ENCODE data around the gene ESD. TPM values are rescaled to one million over a fixed set of nuclear protein-coding genes. Genes with fewer than 3 reads are reported as not detected.
"Not testable (repeated sequence)": the region's sequence is repeated elsewhere in the genome, so short reads cannot be mapped to it uniquely, and the experiment has no call there.

Gene ESD
- total RNA-seq, 3 donors from 2014 or later = 110 to 151 (median 118) TPM

- Histone ChIP-seq H3K4me1 (no peaks in the 10 kb centered on the region), H3K9me3 (no peaks in the 10 kb centered on the region), H3K4me3 (no peak overlapping the region), H3K36me3 (no peaks in the 10 kb centered on the region), H3K27me3 (no peaks in the 10 kb centered on the region), H3K27ac (no peak overlapping the region)
- TF ChIP-seq, protein P1, sequence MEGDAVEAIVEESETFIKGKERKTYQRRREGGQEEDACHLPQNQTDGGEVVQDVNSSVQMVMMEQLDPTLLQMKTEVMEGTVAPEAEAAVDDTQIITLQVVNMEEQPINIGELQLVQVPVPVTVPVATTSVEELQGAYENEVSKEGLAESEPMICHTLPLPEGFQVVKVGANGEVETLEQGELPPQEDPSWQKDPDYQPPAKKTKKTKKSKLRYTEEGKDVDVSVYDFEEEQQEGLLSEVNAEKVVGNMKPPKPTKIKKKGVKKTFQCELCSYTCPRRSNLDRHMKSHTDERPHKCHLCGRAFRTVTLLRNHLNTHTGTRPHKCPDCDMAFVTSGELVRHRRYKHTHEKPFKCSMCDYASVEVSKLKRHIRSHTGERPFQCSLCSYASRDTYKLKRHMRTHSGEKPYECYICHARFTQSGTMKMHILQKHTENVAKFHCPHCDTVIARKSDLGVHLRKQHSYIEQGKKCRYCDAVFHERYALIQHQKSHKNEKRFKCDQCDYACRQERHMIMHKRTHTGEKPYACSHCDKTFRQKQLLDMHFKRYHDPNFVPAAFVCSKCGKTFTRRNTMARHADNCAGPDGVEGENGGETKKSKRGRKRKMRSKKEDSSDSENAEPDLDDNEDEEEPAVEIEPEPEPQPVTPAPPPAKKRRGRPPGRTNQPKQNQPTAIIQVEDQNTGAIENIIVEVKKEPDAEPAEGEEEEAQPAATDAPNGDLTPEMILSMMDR (IDR thresholded peaks at IDR 0.05) = no peak
- TF ChIP-seq POLR2AphosphoS5 (IDR thresholded peaks at IDR 0.05) = no peak
- no peak for TF ChIP-seq POLR2A (IDR thresholded peaks at IDR 0.05)
- intact Hi-C loops (cut with DNase I; ENCODE audit: low total_unique reads) = no loop called here
- DNase-seq (ENCODE audit: low spot score in 2 of 2) = no peak
Measured at GRCh38 chr13:46778890-46779289, 18.1 kb downstream of the ESD start.

- DNase-seq (ENCODE audit: low spot score in 2 of 2) = no peak
- Histone ChIP-seq H3K36me3 (no peaks in the 10 kb centered on the region), H3K27me3 (no peaks in the 10 kb centered on the region), H3K9me3 (no peaks in the 10 kb centered on the region), H3K4me3 (no peak overlapping the region), H3K27ac (no peak overlapping the region), H3K4me1 (no peaks in the 10 kb centered on the region)
- intact Hi-C loops (cut with DNase I; ENCODE audit: low total_unique reads) = no loop called here
- no peak for TF ChIP-seq POLR2A (IDR thresholded peaks at IDR 0.05)
- TF ChIP-seq, protein P1 (IDR thresholded peaks at IDR 0.05) = no peak
- no peak for TF ChIP-seq POLR2AphosphoS5 (IDR thresholded peaks at IDR 0.05)
Measured at GRCh38 chr13:46778095-46778494, 18.9 kb downstream of the ESD start.

DNA sequence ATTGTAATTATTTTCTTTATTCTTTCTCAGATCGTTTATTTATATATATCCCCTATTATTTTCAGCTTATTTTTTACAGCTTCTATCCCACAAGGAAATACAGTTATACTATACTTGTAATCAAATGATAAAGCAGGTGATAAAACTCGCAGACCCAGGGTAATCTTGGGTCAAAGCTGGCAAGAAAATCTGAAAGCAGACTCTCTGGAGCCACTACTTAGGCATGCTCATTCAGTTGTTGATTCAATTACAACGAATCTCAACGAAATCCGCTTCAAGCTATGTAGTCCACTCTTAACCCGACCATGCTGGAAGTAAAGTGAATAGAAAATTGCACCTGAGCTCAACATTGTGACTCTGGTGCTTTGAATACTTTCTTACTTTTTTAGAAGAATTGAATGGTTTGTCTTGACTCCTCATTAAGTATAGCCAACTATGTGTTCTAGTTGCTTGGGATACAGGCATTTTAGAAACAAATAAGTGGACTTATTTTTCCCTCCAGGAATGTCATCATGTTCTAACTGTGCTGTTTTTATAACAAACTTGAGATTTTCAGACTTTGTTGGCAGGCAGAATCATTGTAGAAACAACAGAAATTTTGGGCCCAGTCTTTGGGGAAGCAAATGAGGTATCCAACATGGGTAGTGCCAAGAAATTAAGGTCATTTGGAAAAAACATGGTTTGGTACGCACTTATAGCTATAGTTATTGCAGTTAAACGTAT lies 21.4 kb downstream of the ESD start:
- no peak for DNase-seq (ENCODE audit: low spot score in 2 of 2)
- H3K4me3 ChIP-seq = no peak overlapping the region
- H3K27me3 ChIP-seq = no peaks in the 10 kb centered on the region
- H3K36me3 ChIP-seq = no peaks in the 10 kb centered on the region
- H3K4me1 ChIP-seq = no peaks in the 10 kb centered on the region
- no peaks in the 10 kb centered on the region for H3K9me3 ChIP-seq
- no peak overlapping the region for H3K27ac ChIP-seq
- TF ChIP-seq POLR2AphosphoS5 (IDR thresholded peaks at IDR 0.05) (no peak), POLR2A (IDR thresholded peaks at IDR 0.05) (no peak)
- TF ChIP-seq, protein P1 (IDR thresholded peaks at IDR 0.05) = no peak
- intact Hi-C loops (cut with DNase I; ENCODE audit: low total_unique reads) = no loop called here

DNA sequence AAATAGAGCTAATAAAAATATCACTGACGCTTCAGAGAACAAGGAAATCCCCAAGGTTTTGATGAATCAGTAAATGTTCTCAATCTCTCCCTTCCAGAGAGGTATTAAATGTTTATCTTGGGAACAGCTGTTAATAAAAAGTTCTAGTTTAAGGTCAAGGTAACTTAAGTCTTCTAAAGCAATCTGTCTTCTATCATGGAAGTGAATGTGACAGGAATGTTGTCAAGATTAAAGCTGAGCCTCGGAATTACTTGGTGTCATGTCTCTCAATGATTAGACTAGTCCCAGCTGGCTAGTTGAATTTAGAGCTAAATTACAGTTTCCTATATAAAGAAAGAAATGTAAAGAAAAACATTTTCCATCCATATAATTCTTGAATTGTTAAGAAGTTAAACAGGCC lies 23.4 kb downstream of the ESD start:
- no peak overlapping the region for H3K4me3 ChIP-seq
- no peaks in the 10 kb centered on the region for H3K9me3 ChIP-seq
- TF ChIP-seq POLR2AphosphoS5 (IDR thresholded peaks at IDR 0.05) = no peak
- no peak for TF ChIP-seq POLR2A (IDR thresholded peaks at IDR 0.05)
- TF ChIP-seq, protein P1 (IDR thresholded peaks at IDR 0.05) = no peak
- intact Hi-C loops (cut with DNase I; ENCODE audit: low total_unique reads) = no loop called here
- DNase-seq (ENCODE audit: low spot score in 2 of 2) = no peak
- H3K27ac ChIP-seq = no peak overlapping the region
- H3K4me1 ChIP-seq = no peaks in the 10 kb centered on the region
- no peaks in the 10 kb centered on the region for H3K27me3 ChIP-seq
- H3K36me3 ChIP-seq = no peaks in the 10 kb centered on the region

DNA sequence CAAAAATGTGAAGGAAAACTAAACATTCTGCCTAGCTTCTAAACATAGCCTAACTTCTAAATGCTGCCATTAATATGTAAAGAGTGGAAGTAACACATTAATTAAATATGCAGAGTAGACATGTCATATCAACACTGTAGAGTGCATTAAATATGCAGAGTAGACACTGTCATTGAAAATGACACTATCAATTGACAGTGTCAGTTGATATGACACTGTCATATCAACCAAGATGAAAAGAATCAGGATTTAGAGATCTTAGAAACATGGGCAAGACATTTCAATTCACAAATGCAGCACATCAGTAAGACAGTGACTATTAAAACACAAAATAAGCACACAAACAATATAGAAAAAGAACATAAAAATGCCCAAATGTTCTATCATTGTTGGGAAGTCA lies 25.3 kb downstream of the ESD start:
- H3K36me3 ChIP-seq = no peaks in the 10 kb centered on the region

GRCh38 chr13:46769925-46770324 lies 27.0 kb downstream of the ESD start:
- DNase-seq (ENCODE audit: low spot score in 2 of 2); H3K4me1 ChIP-seq; H3K27ac ChIP-seq; H3K36me3 ChIP-seq; intact Hi-C loops (cut with DNase I; ENCODE audit: low total_unique reads); H3K9me3 ChIP-seq; H3K27me3 ChIP-seq; H3K4me3 ChIP-seq: not testable (repeated sequence)

More for the DNA sequence above, 25.3 kb downstream of the ESD start:
- no peaks in the 10 kb centered on the region for H3K9me3 ChIP-seq
- H3K4me3 ChIP-seq = no peak overlapping the region
- intact Hi-C loops (cut with DNase I; ENCODE audit: low total_unique reads) = no loop called here
- no peaks in the 10 kb centered on the region for H3K4me1 ChIP-seq
- no peak overlapping the region for H3K27ac ChIP-seq
- DNase-seq (ENCODE audit: low spot score in 2 of 2) = no peak
- TF ChIP-seq POLR2AphosphoS5 (IDR thresholded peaks at IDR 0.05) (no peak), POLR2A (IDR thresholded peaks at IDR 0.05) (no peak)
- TF ChIP-seq, protein P1 (IDR thresholded peaks at IDR 0.05) = no peak
- no peaks in the 10 kb centered on the region for H3K27me3 ChIP-seq
